AG20443 (cell line): ENCODE measurements around the gene SPECC1.
"Not testable (repeated sequence)": the region's sequence is repeated elsewhere in the genome, so short reads cannot be mapped to it uniquely, and the experiment has no call there.

ENCODE experiments used
- DNase-seq: peaks from one replicate; pipeline ENCODE4 v3.0.0; 2012; ENCODE audit warnings: low spot score, mixed read lengths

Gene SPECC1

DNA sequence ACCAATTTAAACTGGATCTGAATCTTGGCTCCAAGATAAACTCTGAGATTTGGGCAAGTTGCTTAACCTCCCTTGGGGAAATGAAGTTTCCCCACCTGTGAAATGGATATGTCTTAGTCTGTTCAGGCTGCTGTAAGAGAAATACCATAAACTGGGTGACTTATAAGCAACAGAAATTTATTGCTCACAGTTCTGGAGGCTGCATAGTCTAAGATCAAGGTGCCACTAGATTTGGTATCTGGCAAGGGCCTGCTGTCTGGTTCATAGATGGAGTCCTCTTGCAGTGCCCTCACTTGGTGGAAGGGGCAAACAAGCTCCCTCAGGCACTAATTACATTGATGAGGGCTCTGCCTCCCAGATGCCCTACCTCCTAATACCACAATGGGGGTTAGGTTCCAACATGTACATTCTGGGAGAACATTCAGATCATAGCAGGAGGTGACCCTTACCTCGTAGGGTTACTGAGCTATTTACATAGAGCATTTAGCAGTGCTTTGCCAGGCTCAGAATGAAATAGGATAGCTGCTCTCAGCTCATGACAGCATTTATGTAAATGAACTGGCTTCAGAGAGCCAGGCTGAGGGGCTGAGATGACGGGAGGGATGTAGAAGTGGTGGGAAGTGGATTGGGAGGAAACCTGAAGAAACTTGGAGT is 83.9 kb downstream of the SPECC1 start:
- no peak for DNase-seq

DNA sequence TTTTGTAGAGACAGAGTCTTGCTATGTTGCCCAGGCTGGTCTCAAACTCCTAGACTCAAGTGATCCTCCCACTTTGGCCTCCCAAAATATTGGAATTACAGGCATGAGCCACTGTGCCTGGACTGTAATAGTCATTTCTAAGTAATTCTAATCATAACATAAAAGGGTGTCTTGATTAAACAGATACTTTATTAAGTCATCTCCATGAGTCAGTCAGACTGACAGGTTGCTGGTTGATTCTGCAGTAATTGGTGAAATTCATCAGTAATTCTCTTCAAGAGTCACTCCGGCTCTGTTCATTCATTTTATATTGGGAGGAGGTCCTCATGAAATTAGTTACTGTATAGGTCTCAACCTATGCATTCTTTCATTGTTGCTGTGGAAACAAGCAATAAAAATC is 85.6 kb downstream of the SPECC1 start:
- no peak for DNase-seq

DNA sequence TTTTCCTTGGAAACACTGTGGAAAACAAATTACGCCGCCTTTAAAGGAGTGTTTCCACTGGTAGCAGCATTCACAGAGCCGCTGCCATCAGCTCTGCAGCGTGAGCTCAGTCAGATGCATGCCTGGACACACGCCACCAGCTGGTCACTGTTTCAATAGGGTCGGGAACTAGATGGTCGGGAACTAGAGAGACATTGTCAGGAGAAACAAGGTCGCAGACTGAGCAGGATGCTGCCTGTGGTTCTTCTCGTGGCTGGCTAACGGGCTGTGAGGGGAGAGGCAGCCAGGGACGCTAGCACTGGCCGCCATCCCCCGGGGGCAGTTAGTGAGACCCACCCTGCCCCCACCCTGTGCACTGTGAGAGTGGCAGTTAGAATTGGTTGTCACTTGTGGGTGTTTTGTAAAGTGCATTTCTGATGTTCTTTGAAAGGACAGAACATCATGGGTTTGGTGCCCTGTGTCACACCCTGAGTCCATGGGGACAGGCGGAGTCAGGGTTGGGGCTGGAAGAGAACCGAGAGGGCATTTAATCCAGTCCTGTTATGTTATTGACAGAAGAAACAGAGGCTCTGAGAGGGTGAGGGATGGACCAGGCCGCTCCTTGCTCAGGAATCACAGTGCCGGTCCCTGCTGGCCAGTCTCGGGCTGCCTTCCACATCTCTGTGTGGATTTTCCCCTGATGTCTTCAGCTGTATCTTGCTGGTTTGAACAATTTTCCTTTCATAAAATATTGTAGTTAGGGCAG is 86.3 kb downstream of the SPECC1 start:
- peak; percentile 56 for DNase-seq

DNA sequence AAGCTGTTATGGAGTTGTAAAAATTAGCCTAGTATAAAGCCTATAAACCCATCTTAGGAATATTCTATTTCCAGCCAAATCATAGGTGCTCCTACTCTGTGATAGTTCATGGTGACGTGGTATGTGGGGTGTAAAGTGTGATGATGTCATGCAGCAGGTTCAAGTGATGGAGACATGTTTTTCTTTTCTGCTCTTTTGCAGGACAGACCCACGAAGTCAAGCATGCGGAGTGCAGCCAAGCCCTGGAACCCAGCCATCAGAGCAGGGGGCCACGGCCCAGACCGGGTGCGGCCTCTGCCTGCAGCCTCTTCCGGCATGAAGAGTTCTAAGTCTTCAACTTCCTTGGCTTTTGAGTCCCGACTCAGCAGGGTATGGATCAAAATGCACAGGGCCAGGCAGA is 87.3 kb downstream of the SPECC1 start:
- no peak for DNase-seq

DNA sequence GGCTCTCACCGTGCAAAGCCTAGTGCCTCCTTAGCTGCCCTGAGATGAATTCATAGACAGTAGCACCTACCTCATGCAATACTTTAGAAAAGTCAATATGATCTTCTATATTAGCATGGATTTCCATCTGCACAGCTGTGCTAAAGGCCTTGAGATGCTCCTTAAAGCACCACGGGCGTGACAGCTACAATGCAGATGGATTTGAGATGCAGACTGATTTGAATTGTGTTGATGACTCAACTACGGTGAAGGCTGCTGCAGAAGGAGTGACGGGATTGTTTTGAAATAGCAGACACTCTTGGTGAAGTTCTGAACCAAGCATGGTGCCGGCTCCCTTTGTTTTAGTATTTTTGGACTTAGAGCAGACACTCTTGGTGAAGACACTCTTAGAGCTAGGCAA is 88.2 kb downstream of the SPECC1 start:
- no peak for DNase-seq

DNA sequence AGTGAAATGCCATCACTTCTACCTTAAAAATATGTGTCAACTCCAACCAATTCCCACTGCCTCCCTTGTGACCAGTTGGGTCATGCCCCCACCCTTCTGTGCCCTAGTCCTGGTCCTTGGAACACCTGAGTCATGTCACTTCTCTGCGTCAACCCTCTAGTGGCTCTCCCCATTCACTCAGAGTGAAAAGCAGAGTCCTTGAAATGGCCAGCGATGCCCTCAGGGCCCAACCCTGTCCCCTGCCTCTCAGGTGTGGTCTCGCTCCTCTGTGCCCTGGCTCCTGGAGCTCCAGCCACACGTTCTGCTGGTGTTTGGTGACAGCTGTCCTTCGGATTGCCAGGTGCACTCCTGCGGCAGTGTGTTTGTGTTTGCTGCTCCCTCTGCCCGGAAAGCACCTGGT is 89.2 kb downstream of the SPECC1 start:
- DNase-seq, result no peak

DNA sequence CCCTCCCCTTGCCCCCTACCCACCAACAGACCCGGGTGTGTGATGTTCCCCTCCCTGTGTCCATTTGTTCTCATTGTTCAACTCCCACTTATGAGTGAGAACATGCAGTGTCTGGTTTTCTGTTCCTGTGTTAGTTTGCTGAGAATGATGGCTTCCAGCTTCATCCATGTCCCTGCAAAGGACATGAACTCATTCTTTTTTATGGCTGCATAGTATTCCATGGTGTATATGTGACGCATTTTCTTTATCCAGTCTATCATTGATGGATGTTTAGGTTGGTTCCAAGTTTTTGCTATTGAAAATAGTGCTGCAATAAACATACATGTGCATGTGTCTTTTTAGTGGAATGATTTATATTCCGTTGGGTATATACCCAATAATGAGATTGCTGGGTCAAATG is 91.6 kb downstream of the SPECC1 start:
- not testable (repeated sequence) for DNase-seq

DNA sequence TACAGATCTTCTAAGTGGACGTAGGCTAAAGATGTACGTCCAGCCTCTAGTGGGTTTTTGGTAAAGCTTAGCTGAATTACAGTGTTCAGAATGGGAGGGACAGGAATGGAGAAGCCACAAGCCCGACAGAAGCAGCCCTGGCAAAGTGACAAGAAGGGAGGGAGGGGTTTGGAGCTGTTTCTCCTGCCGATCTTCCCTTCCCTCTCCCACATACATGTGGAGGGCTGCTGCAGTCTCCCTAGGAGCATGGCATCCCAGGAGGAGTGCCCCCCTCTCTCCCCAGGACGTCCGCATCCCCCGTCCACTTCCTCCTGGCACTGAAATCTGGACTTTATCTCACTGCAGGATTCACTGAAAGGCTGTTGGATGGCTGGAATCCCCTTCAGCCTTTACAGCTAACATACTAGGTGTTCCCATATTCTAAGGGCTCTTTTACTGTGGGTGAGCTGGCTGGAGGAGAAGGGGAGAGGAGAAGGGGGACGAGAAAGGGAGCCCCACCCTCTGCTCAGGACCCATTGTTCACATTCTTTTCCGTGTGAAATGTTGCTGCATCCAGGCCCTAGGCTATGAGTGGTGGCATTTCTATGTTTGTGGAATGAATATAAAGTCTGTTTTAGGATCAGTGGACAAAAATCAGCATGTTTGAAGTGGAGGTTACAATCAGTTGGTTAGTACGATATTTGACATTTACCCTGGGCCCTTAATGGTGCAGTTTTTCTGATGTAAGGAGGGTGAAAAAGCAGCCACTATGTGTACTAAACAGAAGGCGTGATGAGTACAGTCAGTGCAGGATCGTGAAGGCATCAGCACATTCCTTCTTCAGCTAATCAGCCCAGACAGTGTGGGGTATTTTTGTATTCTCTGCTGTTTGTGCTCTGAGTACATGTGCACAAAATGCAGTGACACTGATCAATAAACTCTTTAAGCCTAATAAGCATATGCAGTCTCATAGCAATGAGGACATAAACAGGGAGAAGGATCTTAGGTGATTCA is 94.6 kb downstream of the SPECC1 start:
- no peak for DNase-seq

DNA sequence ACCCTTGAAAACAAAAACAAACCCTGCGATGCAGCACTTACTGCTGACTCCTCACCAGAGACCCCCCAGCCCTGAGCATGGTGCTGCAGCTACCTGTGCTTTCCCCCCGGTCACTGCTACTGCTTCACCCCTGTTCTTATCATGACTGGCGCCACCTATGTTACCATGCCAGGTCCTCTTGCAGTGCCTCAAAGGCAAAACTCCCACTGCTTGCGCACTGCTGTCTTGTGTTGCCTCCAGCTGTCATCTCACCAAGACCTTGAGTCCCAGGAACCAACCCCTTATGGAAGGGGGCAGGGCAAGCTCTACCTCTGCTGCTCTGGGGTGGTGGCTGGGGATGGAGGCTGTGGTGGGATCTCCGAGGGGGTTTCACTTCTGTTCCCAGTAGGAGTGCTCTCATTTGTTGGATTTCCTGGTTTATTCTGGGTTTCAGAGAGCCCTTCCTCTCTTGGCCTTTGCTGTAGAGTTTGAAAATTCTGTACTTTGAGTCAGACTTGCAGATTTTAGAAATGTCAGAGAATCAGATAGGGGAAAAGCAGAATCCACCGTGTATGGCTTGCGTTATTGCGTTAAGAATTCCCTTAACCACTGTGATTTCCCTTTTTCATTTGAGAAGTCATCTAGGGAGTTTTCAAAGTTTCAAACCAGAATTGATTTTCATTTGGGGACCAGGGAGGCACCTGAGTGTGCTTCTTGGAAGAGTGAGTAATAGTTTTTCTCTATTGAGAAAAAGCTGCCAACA is 96.6 kb downstream of the SPECC1 start:
- DNase-seq, result no peak

DNA sequence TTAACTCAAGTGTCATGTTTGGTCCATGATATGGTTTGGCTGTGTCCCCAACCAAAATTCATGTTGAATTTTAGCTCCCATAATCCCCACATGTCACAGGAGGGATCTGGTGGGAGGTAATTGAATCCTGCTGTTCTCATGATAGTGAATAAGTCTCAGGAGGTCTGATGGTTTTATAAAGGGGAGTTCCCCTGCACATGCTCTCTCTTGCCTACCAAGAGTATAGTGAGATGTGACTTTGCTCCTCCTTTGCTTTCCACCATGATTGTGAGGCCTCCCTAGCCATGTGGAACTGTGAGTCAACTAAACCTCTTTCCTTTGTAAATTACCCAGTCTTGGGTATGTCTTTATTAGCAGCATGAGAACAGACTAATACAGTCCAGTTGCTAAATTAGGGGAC is 97.3 kb downstream of the SPECC1 start:
- not testable (repeated sequence) for DNase-seq

DNA sequence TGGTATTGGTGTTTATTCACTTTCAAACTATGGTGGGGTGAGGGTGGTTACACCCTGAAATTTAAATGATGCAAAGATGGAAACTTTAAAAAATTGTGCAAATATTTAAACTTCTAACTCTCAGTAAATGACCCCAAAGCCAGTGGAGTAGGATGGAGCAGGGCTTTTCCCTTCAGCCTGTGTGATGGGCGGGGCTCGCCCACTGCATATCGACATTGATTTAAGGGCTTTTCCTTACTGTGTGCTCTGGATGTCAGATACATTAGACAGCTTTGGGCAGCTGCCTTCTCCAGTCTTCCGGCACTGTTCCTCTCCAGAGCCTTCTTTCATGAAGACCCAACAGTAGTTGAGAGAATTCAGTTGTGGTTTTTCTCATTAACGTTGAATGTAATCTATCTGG is 99.9 kb downstream of the SPECC1 start:
- DNase-seq, result no peak

DNA sequence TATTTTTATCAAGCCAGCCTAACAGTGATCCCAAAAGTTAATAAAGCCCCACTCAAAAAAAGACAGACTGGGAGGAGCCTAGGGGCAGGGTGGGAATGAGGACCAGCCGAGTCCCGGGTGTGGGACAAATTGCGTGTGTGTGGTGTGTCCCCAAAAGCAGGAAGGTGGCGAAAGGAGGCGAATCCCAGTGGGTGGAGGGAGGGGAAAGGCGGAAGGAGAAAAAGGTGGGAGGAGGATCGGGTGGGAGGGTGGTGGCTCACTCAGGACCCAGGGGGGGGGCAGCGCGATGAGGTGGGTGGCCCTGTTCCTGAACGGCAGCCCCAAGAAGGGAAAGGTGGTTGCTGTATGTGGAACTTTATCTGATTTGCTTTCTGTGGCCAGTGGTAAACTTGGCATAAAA is 102.4 kb downstream of the SPECC1 start:
- DNase-seq, result no peak

DNA sequence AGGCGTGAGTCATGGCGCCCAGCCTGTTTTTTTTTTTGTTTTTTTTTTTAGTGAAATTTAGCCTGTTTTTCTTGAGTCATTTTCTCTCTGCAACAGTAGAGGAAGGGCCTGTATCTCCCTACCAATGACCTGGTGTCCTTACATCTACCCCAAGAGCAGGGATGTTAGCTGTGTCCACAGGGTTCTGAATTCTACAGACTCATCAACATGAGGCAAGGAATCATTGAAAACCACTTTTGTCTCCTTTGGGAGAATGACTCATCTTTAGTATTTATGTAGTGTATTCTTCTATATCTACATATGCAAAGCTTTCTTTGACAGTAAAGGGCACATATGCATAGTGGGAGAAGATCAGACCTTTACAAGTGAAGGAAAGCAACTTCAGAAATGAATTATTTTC is 105.3 kb downstream of the SPECC1 start:
- no peak for DNase-seq

DNA sequence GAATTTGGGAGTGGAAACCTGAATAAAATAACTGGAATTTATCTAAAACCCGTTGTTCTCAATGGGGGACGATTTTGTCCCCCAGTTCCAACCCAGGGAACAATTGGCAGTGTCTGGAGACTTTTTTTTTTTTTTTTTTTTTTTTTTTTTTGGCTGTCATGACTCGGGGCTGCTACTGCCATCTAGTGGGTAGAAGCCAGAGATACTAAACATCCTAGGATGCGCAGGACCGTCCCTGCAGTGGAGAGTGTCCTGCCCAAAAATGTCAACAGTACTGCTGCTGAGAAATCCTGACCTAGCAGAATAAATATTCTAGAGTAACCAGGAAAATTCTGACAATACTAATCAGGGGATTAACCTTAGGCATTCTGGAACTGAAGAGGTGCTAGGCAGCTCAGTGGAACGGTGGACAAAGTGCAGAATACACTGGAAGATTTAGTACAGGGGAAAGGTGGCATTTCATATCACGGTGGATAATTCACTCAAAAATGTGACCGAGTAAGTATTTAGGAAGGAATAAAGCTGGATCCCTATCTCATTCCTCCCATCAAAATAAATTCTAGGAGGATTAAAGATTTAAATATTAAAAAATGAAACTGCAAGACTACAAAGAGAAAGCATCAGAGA is 107.6 kb downstream of the SPECC1 start:
- DNase-seq, result peak; percentile 71

DNA sequence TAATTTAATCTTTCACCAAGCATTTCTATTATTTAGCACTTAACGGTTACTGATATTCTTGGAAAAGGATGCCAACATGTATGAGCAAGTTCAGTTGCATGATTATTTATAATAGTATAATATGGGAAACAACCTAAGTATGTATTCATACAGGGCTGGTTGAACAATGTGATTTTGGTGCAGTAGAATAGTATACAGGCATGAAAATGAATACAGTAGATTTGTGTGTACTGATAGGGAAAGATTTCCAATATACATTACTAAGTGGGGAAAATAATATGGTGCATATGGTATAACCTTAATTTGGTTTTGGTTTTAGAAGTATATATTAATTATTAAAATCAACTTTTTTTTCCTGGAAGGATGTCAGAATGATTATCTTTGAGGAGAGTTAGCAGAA is 109.1 kb downstream of the SPECC1 start:
- no peak for DNase-seq

DNA sequence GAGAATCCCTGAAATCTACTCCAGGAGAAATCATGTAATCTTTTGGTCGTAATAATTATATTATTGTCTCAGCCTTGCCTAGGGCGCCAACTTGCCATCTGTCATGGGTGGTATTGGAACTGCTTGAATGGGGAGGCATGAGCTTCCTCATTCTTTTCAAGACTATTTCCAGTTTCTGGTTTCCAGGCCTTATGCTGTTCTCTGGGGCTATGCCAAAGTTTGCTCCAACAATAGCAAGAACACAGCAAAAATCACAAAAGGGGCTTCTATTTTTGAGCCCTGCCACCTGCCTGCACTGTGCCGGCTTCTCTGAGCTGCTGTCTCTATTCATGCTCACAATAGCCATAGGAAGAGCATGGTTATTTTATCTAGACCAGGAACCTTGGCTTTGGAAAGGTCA is 111.7 kb downstream of the SPECC1 start:
- no peak for DNase-seq

DNA sequence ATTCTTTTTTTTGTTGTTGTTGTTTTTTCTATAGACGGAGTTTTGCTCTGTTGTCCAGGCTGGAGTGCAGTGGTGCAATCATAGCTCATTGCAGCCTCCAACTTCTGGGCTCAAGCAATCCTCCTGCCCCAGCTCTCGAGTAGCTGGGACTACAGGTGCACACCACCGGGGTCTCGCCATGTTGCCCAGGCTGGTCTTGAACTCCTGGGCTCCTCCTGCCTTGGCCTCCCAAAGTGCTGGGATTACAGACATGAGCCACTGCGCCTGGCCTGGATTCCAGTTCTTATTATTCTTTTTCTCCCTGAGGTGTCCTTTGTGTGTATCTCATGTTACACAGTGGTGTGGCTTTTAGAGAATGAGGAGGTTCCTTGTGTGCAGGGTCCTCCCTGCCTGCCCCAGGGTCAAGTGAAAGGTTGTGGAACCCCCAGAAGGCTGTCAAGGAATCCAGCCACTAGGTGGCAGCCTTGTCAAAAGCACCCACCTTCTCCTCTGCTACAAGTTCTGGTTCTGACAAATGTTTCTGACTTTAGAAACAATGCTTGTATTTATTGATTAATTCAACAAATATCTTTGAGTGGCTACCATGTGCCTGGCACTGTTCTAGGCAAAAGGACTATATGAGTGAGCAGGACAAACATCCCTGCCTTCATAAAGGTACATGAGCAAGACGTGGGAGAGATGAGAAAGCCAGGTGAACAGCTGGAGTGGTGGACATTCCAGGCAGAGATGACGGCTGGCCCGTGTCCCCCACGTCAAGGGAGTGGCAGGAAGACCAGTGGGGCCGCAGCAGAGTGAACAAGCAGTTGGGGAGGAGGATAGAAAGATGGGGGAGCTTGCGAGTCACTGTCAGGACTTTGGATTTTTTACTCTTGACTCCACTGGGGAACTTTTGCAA is 112.4 kb downstream of the SPECC1 start:
- peak; percentile 78 for DNase-seq

DNA sequence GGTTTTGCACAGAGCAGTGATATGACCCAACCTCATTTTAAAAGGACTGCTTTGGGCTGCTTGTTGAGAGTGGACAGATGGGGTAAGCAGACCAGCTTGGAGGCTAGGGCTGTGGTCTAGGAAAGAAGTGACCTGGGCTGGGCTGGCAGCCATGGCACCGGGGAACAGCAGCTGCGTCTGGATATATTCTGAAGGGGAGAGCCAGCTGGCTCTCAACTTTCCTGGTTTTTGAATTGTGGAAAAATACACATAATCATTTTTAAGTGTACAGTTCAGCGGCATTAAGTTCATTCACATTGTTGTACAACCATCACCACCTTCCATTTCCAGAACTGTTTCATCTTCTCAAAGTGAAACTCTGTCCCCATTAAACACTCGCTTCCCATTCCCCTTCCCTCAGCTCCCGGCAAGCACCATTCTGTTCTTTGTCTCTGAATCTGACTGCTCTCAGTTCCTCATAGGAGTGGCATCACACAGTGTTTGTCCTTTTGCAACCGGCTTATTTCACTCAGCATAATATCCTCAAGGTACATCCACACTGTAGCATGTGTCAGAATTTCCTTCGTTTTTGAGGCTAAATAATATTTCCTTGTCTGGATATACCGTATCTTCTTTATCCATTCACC is 113.2 kb downstream of the SPECC1 start:
- no peak for DNase-seq

DNA sequence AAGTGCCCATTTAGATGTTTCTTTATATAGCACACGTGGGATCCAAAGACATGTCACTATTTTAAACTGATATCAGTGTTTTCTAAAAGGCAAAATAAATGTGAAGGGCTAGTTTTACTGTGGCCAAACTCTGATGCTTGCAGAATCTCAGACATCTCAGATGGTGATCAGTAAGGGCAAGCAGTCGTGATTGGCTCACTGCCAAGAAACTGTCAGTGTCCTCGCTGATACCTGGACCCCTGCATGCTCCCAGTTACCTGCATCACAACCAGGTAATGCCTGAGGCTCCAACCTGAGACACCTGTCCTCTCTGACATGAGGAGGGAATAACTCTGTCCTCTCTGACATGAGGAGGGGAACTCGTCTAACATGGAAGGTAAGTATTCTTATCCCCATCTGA is 114.0 kb downstream of the SPECC1 start:
- DNase-seq, result no peak

DNA sequence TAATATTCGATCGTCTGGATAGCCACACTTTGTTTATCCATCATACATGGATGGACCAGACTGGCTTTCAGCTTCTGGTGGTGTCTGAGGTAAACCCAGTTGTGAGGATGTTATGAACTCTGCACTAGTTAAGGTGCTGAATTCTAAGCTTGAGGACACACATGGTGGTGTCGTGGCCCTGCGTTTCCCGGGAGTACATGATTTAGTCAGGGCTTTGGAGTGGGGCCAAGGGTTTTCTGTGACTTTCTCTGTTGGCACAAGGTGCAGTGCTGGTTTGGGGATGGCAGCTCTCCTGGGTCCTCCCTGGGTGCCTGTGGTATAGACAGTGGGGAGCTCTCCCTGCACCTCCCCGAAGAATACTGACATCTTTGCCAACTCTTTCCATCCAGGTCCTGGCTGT is 116.6 kb downstream of the SPECC1 start:
- DNase-seq, result no peak
